Vagina (tissue), 2 donors: Measurements from ENCODE around the gene BDKRB1. TPM values are rescaled to one million over a fixed set of nuclear protein-coding genes. Genes with fewer than 3 reads are reported as not detected.

Experiments used
- DNase-seq, 2 donors: peaks; one replicate each; pipeline ENCODE4 v3.0.0-alpha.2; 2017; ENCODE audit errors: extremely low spot score in 2 of 2
- H3K27ac ChIP-seq: fragments of 200-600 bp; sonication (generic); one replicate; pipeline ENCODE4 v1.5.1; 2019
- H3K27me3 ChIP-seq: fragments of 200-600 bp; sonication (generic); one replicate; pipeline ENCODE4 v1.5.1; 2019
- H3K36me3 ChIP-seq, 2 donors: fragments of 200-600 bp; sonication (generic); one replicate each; pipeline ENCODE4 v1.5.1; 2017 to 2019
- H3K4me1 ChIP-seq: fragments of 200-600 bp; sonication (generic); one replicate; pipeline ENCODE4 v1.5.1; 2019
- H3K4me3 ChIP-seq, 2 donors: fragments of 200-600 bp; sonication (generic); 1 replicate in 1 of 2; 2 replicates in 1 of 2; pipeline ENCODE4 v1.5.1; 2016 to 2019
- H3K9me3 ChIP-seq: fragments of 200-600 bp; sonication (generic); one replicate; pipeline ENCODE4 v1.5.1; 2019
- CTCF ChIP-seq, 3 experiments: fragments of 450-650 bp in 2 of 3; fragments of 200-600 bp in 1 of 3; sonication (generic) in 1 of 3; IDR thresholded peaks; one replicate each; pipeline ENCODE4 v1.5.1; 2017 to 2019; ENCODE audit warnings: antibody characterized with exemption in 3 of 3, mild to moderate bottlenecking in 2 of 3, moderate library complexity in 2 of 3
- POLR2A ChIP-seq, 2 donors: fragments of 450-650 bp; IDR thresholded peaks; one replicate each; pipeline ENCODE4 v1.6.1; 2017; ENCODE audit warnings: antibody characterized with exemption in 2 of 2, mild to moderate bottlenecking in 2 of 2, moderate library complexity in 2 of 2
- POLR2AphosphoS5 ChIP-seq, 2 donors: sonication (generic); formaldehyde crosslinking; IDR thresholded peaks; one replicate each; pipeline ENCODE4 v1.9.0; 2017; ENCODE audit warnings: antibody characterized with exemption in 2 of 2, mild to moderate bottlenecking in 2 of 2, low read depth in 1 of 2; ENCODE audit not compliant: insufficient read depth in 1 of 2
- intact Hi-C: fragments of 100-400 bp; cut with DNase I; formaldehyde crosslinking; loops from one replicate; pipeline ENCODE4 v1.15.1; 2023
- total RNA-seq: library from RNA; depleted of rRNA; stranded (reverse); fragments of >200 nt; gene quantifications from one replicate; pipeline ENCODE4 v1.2.3, GENCODE V29; 2016

BDKRB1 gene
- total RNA-seq, 1 donor from 2014 or later = 2.5 TPM

GRCh38 chr14:96257056-96257455 is 1.0 kb downstream of the BDKRB1 start:
- intact Hi-C loops = no loop called here
- DNase-seq = no peak
- Histone ChIP-seq H3K27me3 (no peaks in the 10 kb centered on the region), H3K36me3 (no peaks in the 10 kb centered on the region), H3K4me3 (no peak overlapping the region), H3K9me3 (no peaks in the 10 kb centered on the region), H3K4me1 (peaks cover 30% of the 10 kb centered on the region), H3K27ac (peak overlapping the region; percentile 75)
- TF ChIP-seq POLR2AphosphoS5 (IDR thresholded peaks at IDR 0.05; ENCODE audit: insufficient read depth in 1 of 2, low read depth in 1 of 2) = no peak
- TF ChIP-seq POLR2A (IDR thresholded peaks at IDR 0.05) = no peak
- TF ChIP-seq CTCF (IDR thresholded peaks at IDR 0.05) = no peak

- H3K27ac ChIP-seq = peak overlapping the region; percentile 75
- H3K27me3 ChIP-seq = no peaks in the 10 kb centered on the region
- DNase-seq = no peak
- no peaks in the 10 kb centered on the region for H3K9me3 ChIP-seq
- no peak overlapping the region for H3K4me3 ChIP-seq
- TF ChIP-seq CTCF (IDR thresholded peaks at IDR 0.05) (no peak), POLR2AphosphoS5 (IDR thresholded peaks at IDR 0.05; ENCODE audit: insufficient read depth in 1 of 2, low read depth in 1 of 2) (no peak), POLR2A (IDR thresholded peaks at IDR 0.05) (no peak)
- no peaks in the 10 kb centered on the region for H3K36me3 ChIP-seq
- intact Hi-C loops = no loop called here
- H3K4me1 ChIP-seq = peaks cover 29% of the 10 kb centered on the region
Measured at GRCh38 chr14:96257900-96258299, 1.9 kb downstream of the BDKRB1 start.

GRCh38 chr14:96260341-96260821 is 4.4 kb downstream of the BDKRB1 start:
- Histone ChIP-seq H3K27me3 (no peaks in the 10 kb centered on the region), H3K4me1 (peaks cover 35% of the 10 kb centered on the region), H3K4me3 (no peak overlapping the region), H3K36me3 (no peaks in the 10 kb centered on the region), H3K9me3 (no peaks in the 10 kb centered on the region), H3K27ac (peak overlapping the region; percentile 51)
- peak in 1 of 2 donors; percentile 4 for TF ChIP-seq POLR2AphosphoS5 (IDR thresholded peaks at IDR 0.05; ENCODE audit: insufficient read depth in 1 of 2, low read depth in 1 of 2)
- no peak for TF ChIP-seq POLR2A (IDR thresholded peaks at IDR 0.05)
- DNase-seq = no peak
- intact Hi-C loops = no loop called here

DNA sequence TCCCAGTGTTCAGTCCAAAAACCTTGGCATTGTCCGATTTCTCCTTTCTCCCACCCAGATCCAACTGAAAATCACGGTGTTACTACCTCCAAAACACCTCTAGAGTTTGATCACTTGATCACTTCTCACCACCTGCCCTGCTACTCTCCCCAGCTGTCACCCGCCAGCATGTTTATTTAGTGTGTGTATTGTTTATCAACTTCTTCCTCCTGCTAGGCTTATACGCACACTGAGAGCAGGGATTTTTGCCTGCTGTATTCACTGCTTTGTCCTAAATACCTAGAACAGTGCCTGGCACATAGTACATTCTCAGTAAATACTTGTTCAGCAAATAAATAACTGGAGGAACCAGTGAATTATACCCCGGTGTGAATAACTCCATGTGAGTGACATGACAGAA is 5.0 kb downstream of the BDKRB1 start:
- Histone ChIP-seq H3K4me1 (peaks cover 30% of the 10 kb centered on the region), H3K27ac (peak overlapping the region; percentile 51), H3K4me3 (no peak overlapping the region)

GRCh38 chr14:96261772-96262655 is 6.0 kb downstream of the BDKRB1 start:
- intact Hi-C loops = no loop called here
- no peaks in the 10 kb centered on the region for H3K27me3 ChIP-seq
- no peak for DNase-seq
- H3K4me1 ChIP-seq = peaks cover 28% of the 10 kb centered on the region
- H3K4me3 ChIP-seq = no peak overlapping the region
- H3K27ac ChIP-seq = peak overlapping the region; percentile 51
- no peaks in the 10 kb centered on the region for H3K36me3 ChIP-seq
- no peak for TF ChIP-seq POLR2A (IDR thresholded peaks at IDR 0.05)
- no peak for TF ChIP-seq POLR2AphosphoS5 (IDR thresholded peaks at IDR 0.05; ENCODE audit: insufficient read depth in 1 of 2, low read depth in 1 of 2)
- no peak for TF ChIP-seq CTCF (IDR thresholded peaks at IDR 0.05)
- H3K9me3 ChIP-seq = no peaks in the 10 kb centered on the region

More for the DNA sequence above, 5.0 kb downstream of the BDKRB1 start:
- H3K9me3 ChIP-seq = no peaks in the 10 kb centered on the region
- TF ChIP-seq POLR2A (IDR thresholded peaks at IDR 0.05) = no peak
- TF ChIP-seq CTCF (IDR thresholded peaks at IDR 0.05) = no peak
- no peak for TF ChIP-seq POLR2AphosphoS5 (IDR thresholded peaks at IDR 0.05; ENCODE audit: insufficient read depth in 1 of 2, low read depth in 1 of 2)
- no peak for DNase-seq
- H3K36me3 ChIP-seq = no peaks in the 10 kb centered on the region
- intact Hi-C loops = no loop called here
- no peaks in the 10 kb centered on the region for H3K27me3 ChIP-seq
